SK-N-SH (cell line): ENCODE data around the gene HYAL1. TPM values are rescaled to one million over a fixed set of nuclear protein-coding genes. Genes with fewer than 3 reads are reported as not detected.
"Not testable (repeated sequence)": the region's sequence is repeated elsewhere in the genome, so short reads cannot be mapped to it uniquely, and the experiment has no call there.

ENCODE experiments used
- CTCF ChIA-PET: fragments of 300-600, 350-600 bp; formaldehyde crosslinking; extraction: SDS; loops from one replicate; lab custom pipeline; 2021; lab: Yijun Ruan, JAX
- POLR2A ChIA-PET: fragments of 350-600 bp; sonication (Branson Sonifier 250); formaldehyde crosslinking; extraction: SDS; loops from one replicate; lab custom pipeline; 2020; ENCODE audit warnings: antibody characterized with exemption, inconsistent platforms; lab: Yijun Ruan, JAX
- DNase-seq: peaks from one replicate; pipeline ENCODE4 v3.0.0; 2012
- H2AFZ ChIP-seq: fragments of 200-600 bp; sonication (generic); 2 replicates; pipeline ENCODE4 v1.8.1; 2016; ENCODE audit warnings: antibody characterized with exemption, mild to moderate bottlenecking, low read depth
- H3F3A ChIP-seq: fragments of 200-600 bp; sonication (generic); replicated peaks from 2 replicates; pipeline ENCODE3; 2016; ENCODE audit warnings: antibody characterized with exemption, mild to moderate bottlenecking; ENCODE audit not compliant: insufficient read depth
- H3K27ac ChIP-seq, 2 experiments: fragments of 200-500 bp in 1 of 2; fragments of 200-600 bp in 1 of 2; sonication (Bioruptor generic) in 1 of 2; sonication (generic), shearing (Covaris generic) in 1 of 2; 2 replicates each; pipeline versions ENCODE4 v1.5.1 to v1.6.1; 2014 to 2016; ENCODE audit warnings: low read depth in 2 of 2, inconsistent platforms in 1 of 2, low read length in 1 of 2, mild to moderate bottlenecking in 1 of 2, mixed read lengths in 1 of 2
- H3K27me3 ChIP-seq: fragments of 200-600 bp; sonication (generic), shearing (Covaris generic); 2 replicates; pipeline ENCODE4 v1.6.1; 2016; ENCODE audit warnings: mixed run types; ENCODE audit not compliant: insufficient read depth
- H3K36me3 ChIP-seq, 2 experiments: fragments of 200-500 bp in 1 of 2; fragments of 200-600 bp in 1 of 2; sonication (Bioruptor generic) in 1 of 2; sonication (generic) in 1 of 2; replicated peaks in 1 of 2; 2 replicates each; pipeline versions ENCODE3 to v1.5.1; 2014 to 2016; ENCODE audit warnings: low read length in 1 of 2, mild to moderate bottlenecking in 1 of 2; ENCODE audit not compliant: insufficient read depth in 2 of 2, control insufficient read depth in 1 of 2
- H3K4me1 ChIP-seq, 2 experiments: fragments of 200-500 bp in 1 of 2; fragments of 200-600 bp in 1 of 2; sonication (Bioruptor generic) in 1 of 2; sonication (generic), shearing (Covaris generic) in 1 of 2; 2 replicates each; pipeline versions ENCODE4 v1.5.1 to v1.6.1; 2014 to 2016; ENCODE audit warnings: low read depth in 1 of 2, low read length in 1 of 2, mixed run types in 1 of 2; ENCODE audit not compliant: insufficient read depth in 2 of 2, control insufficient read depth in 1 of 2
- H3K4me2 ChIP-seq: fragments of 200-600 bp; sonication (generic), shearing (Covaris generic); 2 replicates; pipeline ENCODE4 v1.6.1; 2017; ENCODE audit warnings: mixed run types
- H3K4me3 ChIP-seq, 2 experiments: fragments of 200-500 bp in 1 of 2; fragments of 200-600 bp in 1 of 2; sonication (Bioruptor generic) in 1 of 2; sonication (generic), shearing (Covaris generic) in 1 of 2; 2 replicates each; pipeline versions ENCODE4 v1.5.1 to v1.8.1; 2014 to 2016; ENCODE audit warnings: low read depth in 2 of 2, inconsistent platforms in 1 of 2, low read length in 1 of 2, mild to moderate bottlenecking in 1 of 2, mixed read lengths in 1 of 2, moderate library complexity in 1 of 2
- H3K79me2 ChIP-seq: fragments of 200-600 bp; sonication (generic); 2 replicates; pipeline ENCODE4 v1.8.1; 2017; ENCODE audit warnings: mild to moderate bottlenecking; ENCODE audit not compliant: insufficient read depth
- H3K9ac ChIP-seq: fragments of 200-600 bp; sonication (generic); 2 replicates; pipeline ENCODE4 v1.6.1; 2017; ENCODE audit warnings: mixed run types
- H3K9me2 ChIP-seq: fragments of 200-600 bp; sonication (generic); 2 replicates; pipeline ENCODE4 v1.6.1; 2017; ENCODE audit warnings: mixed run types
- H3K9me3 ChIP-seq: fragments of 200-600 bp; sonication (generic); 2 replicates; pipeline ENCODE4 v1.6.1; 2017; ENCODE audit warnings: mixed run types, mild to moderate bottlenecking, moderate library complexity
- H4K20me1 ChIP-seq: fragments of 200-600 bp; sonication (generic); 2 replicates; pipeline ENCODE4 v1.6.1; 2017; ENCODE audit warnings: mild to moderate bottlenecking, mixed run types; ENCODE audit not compliant: insufficient read depth
- CHD2 ChIP-seq: fragments of 150-350 bp; IDR thresholded peaks from 2 replicates; pipeline ENCODE4 v1.6.1; 2018; ENCODE audit warnings: low read length; ENCODE audit not compliant: partially characterized antibody
- EP300 ChIP-seq, 2 experiments: IDR thresholded peaks; 2 replicates each; pipeline versions ENCODE4 v1.4.0 to v1.6.1; 2012; ENCODE audit warnings: borderline replicate concordance in 1 of 2, low read depth in 1 of 2, low read length in 1 of 2
- GABPA ChIP-seq: IDR thresholded peaks from 2 replicates; pipeline ENCODE4 v1.4.0; 2012; ENCODE audit warnings: low read depth, mild to moderate bottlenecking
- MXI1 ChIP-seq: IDR thresholded peaks from 2 replicates; pipeline ENCODE4 v1.6.1; 2012; ENCODE audit warnings: mild to moderate bottlenecking, low read depth, low read length, improper control_type of control experiment
- POLR2AphosphoS5 ChIP-seq: IDR thresholded peaks from 2 replicates; pipeline ENCODE4 v1.6.1; 2012; ENCODE audit warnings: low read depth, low read length
- RAD21 ChIP-seq: IDR thresholded peaks from 2 replicates; pipeline ENCODE4 v1.6.1; 2012; ENCODE audit warnings: mild to moderate bottlenecking, low read length
- REST ChIP-seq: IDR thresholded peaks from 2 replicates; pipeline ENCODE4 v1.6.1; 2012; ENCODE audit warnings: mild to moderate bottlenecking, low read depth, low read length, moderate library complexity
- RFX5 ChIP-seq: IDR thresholded peaks from 2 replicates; pipeline ENCODE4 v1.6.1; 2012; ENCODE audit warnings: mild to moderate bottlenecking, improper control_type of control experiment, low read length
- SIN3A ChIP-seq: IDR thresholded peaks from 2 replicates; pipeline ENCODE4 v1.6.1; 2012; ENCODE audit warnings: low read depth, mild to moderate bottlenecking, low read length, moderate library complexity, borderline replicate concordance
- TCF12 ChIP-seq: IDR thresholded peaks from 2 replicates; pipeline ENCODE4 v1.4.0; 2012
- USF2 ChIP-seq: fragments of 150-350 bp; IDR thresholded peaks from 2 replicates; pipeline ENCODE4 v1.6.1; 2017; ENCODE audit warnings: antibody characterized with exemption, low read length, low read depth, borderline replicate concordance
- WGBS: methylation state at CpG from one replicate; pipeline ENCODE4 v1.1.6; 2017; ENCODE audit warnings: low lambda C conversion rate; 5-methylcytosine and 5-hydroxymethylcytosine counted together
- polyA plus RNA-seq, 3 experiments: library from polyadenylated mRNA; depleted of rRNA; stranded (reverse); fragments of >200 nt; gene quantifications; 2 replicates each; pipeline ENCODE4 v1.2.3, GENCODE V29; 2012
- TF ChIP-seq, protein P1 (sequence below): IDR thresholded peaks from 2 replicates; pipeline ENCODE4 v1.4.0; 2012; ENCODE audit warnings: low read depth
- TF ChIP-seq, protein P2 (sequence below): IDR thresholded peaks from 2 replicates; pipeline ENCODE4 v1.4.0; 2012; ENCODE audit warnings: low read depth, borderline replicate concordance

HYAL1 gene
- polyA plus RNA-seq, 1 of the 3 experiments (the other 2 are of a cell fraction): 0.30 TPM

DNA sequence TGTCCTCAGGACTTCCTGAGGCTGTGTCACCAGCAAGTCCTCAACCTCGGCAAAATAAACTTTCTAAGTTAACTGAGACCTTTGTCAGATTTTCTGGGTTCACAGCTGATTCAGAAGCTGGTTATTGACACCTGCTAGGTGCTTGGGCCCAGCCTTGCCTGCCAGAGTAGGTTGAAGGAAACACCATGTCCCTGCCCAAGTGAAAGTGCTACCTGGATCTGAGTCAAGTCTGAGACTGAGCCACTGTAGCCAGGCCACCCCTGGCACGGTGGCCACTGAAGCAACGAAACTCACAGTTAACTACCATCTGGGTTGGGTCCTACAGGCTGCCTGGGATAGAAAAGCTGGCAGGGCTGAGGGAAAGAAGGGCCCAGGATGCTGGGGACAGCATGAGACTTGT, 11.0 kb upstream of the HYAL1 start:
- peaks cover 1% of the 10 kb centered on the region; the same call in 1 of the 2 replicates for H3K9me3 ChIP-seq
- 100% methylated on average over 1 of the region's 3 CpGs for WGBS
- H3K27ac ChIP-seq: no peak overlapping the region
- TF ChIP-seq POLR2AphosphoS5: no peak
- no peak for TF ChIP-seq CHD2
- TF ChIP-seq, protein P1, sequence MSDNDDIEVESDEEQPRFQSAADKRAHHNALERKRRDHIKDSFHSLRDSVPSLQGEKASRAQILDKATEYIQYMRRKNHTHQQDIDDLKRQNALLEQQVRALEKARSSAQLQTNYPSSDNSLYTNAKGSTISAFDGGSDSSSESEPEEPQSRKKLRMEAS: no peak
- TF ChIP-seq REST: no peak
- no peak for TF ChIP-seq EP300 (IDR thresholded peaks at IDR 0.05; ENCODE audit: borderline replicate concordance in 1 of 2, low read depth in 1 of 2, low read length in 1 of 2)
- no peak for TF ChIP-seq MXI1
- TF ChIP-seq GABPA: no peak
- TF ChIP-seq RAD21: no peak
- TF ChIP-seq USF2: no peak
- TF ChIP-seq, protein P2, sequence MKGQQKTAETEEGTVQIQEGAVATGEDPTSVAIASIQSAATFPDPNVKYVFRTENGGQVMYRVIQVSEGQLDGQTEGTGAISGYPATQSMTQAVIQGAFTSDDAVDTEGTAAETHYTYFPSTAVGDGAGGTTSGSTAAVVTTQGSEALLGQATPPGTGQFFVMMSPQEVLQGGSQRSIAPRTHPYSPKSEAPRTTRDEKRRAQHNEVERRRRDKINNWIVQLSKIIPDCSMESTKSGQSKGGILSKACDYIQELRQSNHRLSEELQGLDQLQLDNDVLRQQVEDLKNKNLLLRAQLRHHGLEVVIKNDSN: no peak
- TF ChIP-seq SIN3A: no peak
- no peak for TF ChIP-seq TCF12
- no peak for TF ChIP-seq RFX5
- H3F3A ChIP-seq: peaks cover 14% of the 10 kb centered on the region
- ChIA-PET CTCF (interaction anchor here (1.0 to 1.3 kb wide), 2 partner anchors 10 to 122 kb away, joined by 3 to 5 read pairs; no protein-coding TSS in a partner anchor), POLR2A (interaction anchor here (1.1 to 1.5 kb wide), 2 partner anchors 15 to 255 kb away, joined by 4 read pairs; partner anchors contain the start of genes HEMK1, HYAL3 and NAA80)
- H2AFZ ChIP-seq: no peak overlapping the region
- H3K9ac ChIP-seq: no peak overlapping the region
- no peaks in the 10 kb centered on the region for H3K27me3 ChIP-seq
- no peak overlapping the region for H3K4me2 ChIP-seq
- peaks cover 15 to 23% of the 10 kb centered on the region in 2 experiments for H3K36me3 ChIP-seq
- H3K4me1 ChIP-seq: peaks cover 0 to 16% of the 10 kb centered on the region in 2 experiments; a peak in 1 of 4 replicates
- peaks cover 22% of the 10 kb centered on the region for H3K79me2 ChIP-seq
- DNase-seq: no peak
- no peak overlapping the region for H3K4me3 ChIP-seq
- no peaks in the 10 kb centered on the region for H4K20me1 ChIP-seq
- H3K9me2 ChIP-seq: no peaks in the 10 kb centered on the region

GRCh38 chr3:50312041-50312440, 8.7 kb upstream of the HYAL1 start:
- H3K4me3 ChIP-seq, H2AFZ ChIP-seq, H3K27me3 ChIP-seq, H3K9me3 ChIP-seq, H3K4me1 ChIP-seq, H3K79me2 ChIP-seq, H3K9ac ChIP-seq, H3K9me2 ChIP-seq, DNase-seq, POLR2A ChIA-PET, CTCF ChIA-PET, H3K27ac ChIP-seq, H3K4me2 ChIP-seq, H4K20me1 ChIP-seq: not testable (repeated sequence)
- Histone ChIP-seq H3F3A (peaks cover 17% of the 10 kb centered on the region), H3K36me3 (peaks cover under 1 to 16% of the 10 kb centered on the region in 2 experiments)
- 100% methylated on average over 2 of the region's 32 CpGs for WGBS
